ENCODE measurements around the gene CNTNAP4. TPM values are rescaled to one million over a fixed set of nuclear protein-coding genes. Genes with fewer than 3 reads are reported as not detected.

CNTNAP4 gene
- total RNA-seq, 1 experiment from 2014 or later: not detected

GRCh38 chr16:76459111-76459510, 181.9 kb downstream of the CNTNAP4 start:
- intact Hi-C loops (cut with micrococcal nuclease): no loop called here
- Histone ChIP-seq H3K79me2 (ENCODE audit: low read length) (no peaks in the 10 kb centered on the region), H3F3A (ENCODE audit: low read length, unreplicated experiment) (no peaks in the 10 kb centered on the region), H3K27ac (ENCODE audit: low read length) (no peak overlapping the region), H3K4me2 (ENCODE audit: low read length) (no peak overlapping the region), H3K9me2 (replicated peaks; ENCODE audit: low read length) (no peaks in the 10 kb centered on the region), H2AFZ (ENCODE audit: low read length) (no peak overlapping the region), H3K4me3 (ENCODE audit: low read length) (no peak overlapping the region), H3K9me3 (ENCODE audit: low read length) (no peaks in the 10 kb centered on the region), H3K9ac (ENCODE audit: low read length) (no peak overlapping the region), H3K36me3 (ENCODE audit: low read depth, low read length) (no peaks in the 10 kb centered on the region), H3K27me3 (ENCODE audit: low read length) (peaks cover 46% of the 10 kb centered on the region), H3K4me1 (ENCODE audit: insufficient read depth, low read length) (no peaks in the 10 kb centered on the region), H4K20me1 (ENCODE audit: low read length) (no peaks in the 10 kb centered on the region)
- no peak for TF ChIP-seq CTCF (conservative IDR thresholded peaks at IDR 0.05; ENCODE audit: low read depth, low read length)
- TF ChIP-seq EZH2 (IDR thresholded peaks at IDR 0.05; ENCODE audit: low read length, unreplicated experiment): no peak
- TF ChIP-seq EZH2phosphoT487 (IDR thresholded peaks at IDR 0.05; ENCODE audit: borderline replicate concordance, low read length): no peak
- BruUV-seq (replicated peaks): no TSS peak
- ChIA-PET POLR2A (ENCODE audit: unreplicated experiment) (no interaction called here), CTCF (no interaction called here)
- DNase-seq (no peak), ATAC-seq (no peak)

- H3F3A ChIP-seq (ENCODE audit: low read length, unreplicated experiment): no peaks in the 10 kb centered on the region
- H3K4me1 ChIP-seq (ENCODE audit: insufficient read depth, low read length): no peaks in the 10 kb centered on the region
- peaks cover 42% of the 10 kb centered on the region for H3K27me3 ChIP-seq (ENCODE audit: low read length)
- ChIA-PET CTCF (no interaction called here), POLR2A (ENCODE audit: unreplicated experiment) (no interaction called here)
- no peaks in the 10 kb centered on the region for H4K20me1 ChIP-seq (ENCODE audit: low read length)
- H3K4me3 ChIP-seq (ENCODE audit: low read length): no peak overlapping the region
- no peak overlapping the region for H3K4me2 ChIP-seq (ENCODE audit: low read length)
- no peaks in the 10 kb centered on the region for H3K79me2 ChIP-seq (ENCODE audit: low read length)
- no peak for DNase-seq
- H3K9me2 ChIP-seq (replicated peaks; ENCODE audit: low read length): no peaks in the 10 kb centered on the region
- H3K36me3 ChIP-seq (ENCODE audit: low read depth, low read length): no peaks in the 10 kb centered on the region
- TF ChIP-seq EZH2phosphoT487 (IDR thresholded peaks at IDR 0.05; ENCODE audit: borderline replicate concordance, low read length) (no peak), CTCF (conservative IDR thresholded peaks at IDR 0.05; ENCODE audit: low read depth, low read length) (no peak), EZH2 (IDR thresholded peaks at IDR 0.05; ENCODE audit: low read length, unreplicated experiment) (no peak)
- ATAC-seq: no peak
- no peak overlapping the region for H2AFZ ChIP-seq (ENCODE audit: low read length)
- intact Hi-C loops (cut with micrococcal nuclease): no loop called here
- H3K9me3 ChIP-seq (ENCODE audit: low read length): no peaks in the 10 kb centered on the region
- no TSS peak for BruUV-seq (replicated peaks)
- H3K9ac ChIP-seq (ENCODE audit: low read length): no peak overlapping the region
- no peak overlapping the region for H3K27ac ChIP-seq (ENCODE audit: low read length)
Measured at GRCh38 chr16:76461836-76462235, 184.6 kb downstream of the CNTNAP4 start.

- no peaks in the 10 kb centered on the region for H3K9me3 ChIP-seq (ENCODE audit: low read length)
- H3K4me2 ChIP-seq (ENCODE audit: low read length): no peak overlapping the region
- DNase-seq: no peak
- no peaks in the 10 kb centered on the region for H3K36me3 ChIP-seq (ENCODE audit: low read depth, low read length)
- H3K4me3 ChIP-seq (ENCODE audit: low read length): no peak overlapping the region
- no peak overlapping the region for H3K9ac ChIP-seq (ENCODE audit: low read length)
- ATAC-seq: no peak
- peaks cover 35% of the 10 kb centered on the region for H3K27me3 ChIP-seq (ENCODE audit: low read length)
- H3K79me2 ChIP-seq (ENCODE audit: low read length): no peaks in the 10 kb centered on the region
- POLR2A ChIA-PET (ENCODE audit: unreplicated experiment): no interaction called here
- no TSS peak for BruUV-seq (replicated peaks)
- H3K4me1 ChIP-seq (ENCODE audit: insufficient read depth, low read length): no peaks in the 10 kb centered on the region
- H3F3A ChIP-seq (ENCODE audit: low read length, unreplicated experiment): no peaks in the 10 kb centered on the region
- TF ChIP-seq CTCF (conservative IDR thresholded peaks at IDR 0.05; ENCODE audit: low read depth, low read length) (no peak), EZH2 (IDR thresholded peaks at IDR 0.05; ENCODE audit: low read length, unreplicated experiment) (no peak), EZH2phosphoT487 (IDR thresholded peaks at IDR 0.05; ENCODE audit: borderline replicate concordance, low read length) (no peak)
- CTCF ChIA-PET: no interaction called here
- no peak overlapping the region for H3K27ac ChIP-seq (ENCODE audit: low read length)
- no peak overlapping the region for H2AFZ ChIP-seq (ENCODE audit: low read length)
- H3K9me2 ChIP-seq (replicated peaks; ENCODE audit: low read length): no peaks in the 10 kb centered on the region
- intact Hi-C loops (cut with micrococcal nuclease): no loop called here
- H4K20me1 ChIP-seq (ENCODE audit: low read length): no peaks in the 10 kb centered on the region
Measured at GRCh38 chr16:76464955-76465620, 187.9 kb downstream of the CNTNAP4 start.

All from PC-3 (cell line).